Mammary microvascular endothelial cell (primary cell): ENCODE measurements around the gene FBXL12. TPM values are rescaled to one million over a fixed set of nuclear protein-coding genes. Genes with fewer than 3 reads are reported as not detected.

ENCODE experiments used
- total RNA-seq: library from RNA; depleted of rRNA; stranded (reverse); fragments of >200 nt; gene quantifications from 2 replicates; pipeline ENCODE4 v1.2.3, GENCODE V29; 2015

Gene FBXL12
- total RNA-seq, result 17.7 and 21.1 TPM in 2 replicates

GRCh38 chr19:9818734-9819595, at the start of gene FBXL12:
Gene FBXL12, minus strand, starts transcription at chr19:9819079. Its CDS starts 266 bp downstream, at chr19:9818813.

DNA sequence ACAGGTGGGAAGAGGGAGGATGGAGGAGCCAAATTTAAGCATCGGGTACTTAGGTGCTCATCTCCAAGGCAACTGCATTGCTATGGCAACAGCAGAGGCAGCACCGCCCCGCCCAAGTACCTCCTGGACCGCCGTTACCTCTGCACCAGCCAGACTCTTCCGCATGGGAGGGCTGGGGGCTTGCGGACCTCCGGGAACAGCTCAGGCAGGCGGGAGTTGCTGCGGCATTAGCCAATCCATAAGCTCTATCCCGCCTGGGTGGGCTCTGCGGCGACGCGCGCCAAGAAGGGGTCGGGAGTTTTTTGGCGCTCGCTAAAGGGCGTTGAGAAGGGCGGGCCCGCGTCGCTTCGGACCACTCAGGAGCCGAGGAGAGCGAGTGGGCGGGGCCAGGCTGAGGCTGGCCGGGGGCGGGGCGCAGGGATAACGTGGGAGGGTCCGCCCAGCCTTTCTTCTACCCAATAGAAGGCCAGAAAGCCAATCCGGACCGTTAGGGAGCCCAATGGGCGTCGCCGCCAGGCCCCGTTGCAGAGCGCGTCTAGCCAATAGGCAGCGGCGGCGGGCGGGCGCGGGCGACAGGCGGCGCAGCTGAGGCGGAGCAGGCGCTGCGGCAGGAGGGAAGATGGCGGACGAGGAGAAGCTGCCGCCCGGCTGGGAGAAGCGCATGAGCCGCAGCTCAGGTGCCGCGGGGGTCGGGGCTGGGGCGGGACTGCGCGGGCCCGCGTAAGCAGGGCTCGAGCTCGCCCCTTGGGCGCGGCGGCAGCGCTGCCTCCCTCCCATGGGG, 16.0 kb upstream of the FBXL12 start, which contains the start of gene PIN1:
PIN1 (plus strand) TSS at position 593 of the 781 bp plus-strand sequence; CDS start at position 620, 27 bp downstream.

DNA sequence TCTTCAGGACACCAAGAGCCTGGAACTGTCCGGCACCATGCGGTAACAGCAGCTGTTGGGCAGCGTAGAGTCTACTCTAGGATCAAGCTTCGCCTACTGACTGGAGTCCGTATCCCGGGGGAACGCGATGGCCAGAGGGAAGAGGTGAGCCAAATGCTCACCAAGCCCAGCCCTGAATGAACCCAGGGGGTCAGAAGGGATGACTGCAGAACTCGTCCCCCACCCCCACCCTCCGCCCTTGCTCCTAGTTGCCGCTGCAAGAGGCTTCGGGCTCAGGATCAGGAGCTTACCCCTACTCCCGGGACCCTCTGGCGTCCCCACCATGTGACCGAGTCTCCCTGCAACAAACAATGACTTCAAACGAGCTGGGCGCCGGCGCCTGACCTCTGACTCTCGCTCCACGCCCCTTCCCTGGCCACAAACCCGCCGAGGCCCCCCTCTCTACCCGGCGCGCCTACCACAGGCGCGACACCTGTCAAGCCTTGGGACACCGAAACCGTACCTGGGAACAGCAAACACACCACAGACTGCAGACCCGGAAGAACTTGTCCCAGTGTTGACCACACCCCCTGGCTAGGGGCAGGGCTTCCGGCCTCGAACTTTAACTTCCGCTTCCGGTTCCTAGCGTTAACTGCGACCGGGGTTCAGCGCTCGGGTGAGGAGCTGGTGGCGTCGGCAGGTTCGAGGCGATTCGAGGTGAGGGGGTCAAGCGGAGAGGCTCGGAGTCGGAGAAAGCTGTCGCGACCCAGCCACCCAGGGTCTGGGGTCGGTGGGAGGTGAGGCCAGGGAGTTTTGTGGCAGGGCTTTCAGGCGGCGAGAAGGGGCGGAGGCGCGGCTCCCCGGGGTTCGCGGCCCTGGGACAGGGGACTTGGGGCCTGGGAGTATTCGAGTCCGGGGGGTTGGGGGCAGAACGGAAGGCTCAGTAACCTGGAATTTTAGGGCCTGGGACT, 8.7 kb upstream of the FBXL12 start, which contains the start of gene UBL5:
UBL5 (plus strand) TSS at position 630 of the 950 bp plus-strand sequence. CDS start 420 bp downstream, outside the sequence.

DNA sequence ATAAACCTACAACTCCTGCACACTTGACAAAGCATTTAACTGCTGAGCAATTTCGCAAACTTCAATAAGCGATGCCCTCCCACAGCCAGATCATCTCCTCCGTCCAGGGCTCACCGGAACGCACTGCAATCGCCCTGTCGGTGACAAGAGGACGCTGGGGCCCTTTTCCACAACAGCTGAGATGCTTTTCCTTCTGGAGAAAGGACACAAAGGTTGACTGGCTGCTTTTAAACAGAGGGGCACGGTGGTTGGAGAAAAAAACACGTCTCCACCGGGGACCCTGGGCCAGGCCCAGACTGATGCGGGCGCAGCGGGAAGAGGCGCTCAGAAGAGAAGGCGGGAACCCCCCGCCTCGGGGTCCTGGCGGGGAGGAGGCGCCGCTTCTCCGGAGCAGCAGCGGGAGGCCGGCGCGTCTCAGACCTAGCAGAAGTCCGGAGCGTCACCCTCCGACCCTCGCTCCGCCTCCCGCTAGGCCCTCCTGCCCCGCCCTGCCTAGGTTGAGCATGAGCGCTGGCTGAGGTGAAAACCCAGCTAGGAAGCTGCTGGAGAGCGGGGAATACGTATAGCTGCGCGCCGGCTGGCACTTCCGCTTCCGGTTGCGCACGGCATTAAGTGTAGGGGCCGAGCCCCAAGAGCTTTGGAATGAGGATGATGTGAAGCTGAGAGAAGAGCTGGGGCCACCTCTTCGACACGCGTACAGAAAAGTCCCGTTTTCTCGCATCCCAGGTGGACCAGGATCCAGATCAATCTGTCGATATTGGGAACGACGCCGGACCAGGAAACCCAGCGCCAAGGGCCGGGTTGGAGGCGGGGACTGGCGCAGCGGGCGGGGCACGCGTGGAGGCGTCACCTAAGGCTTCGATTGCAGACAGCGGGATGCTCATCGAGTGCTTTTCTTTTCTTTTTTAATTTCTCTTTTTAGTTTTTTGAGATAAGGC, 50.4 kb downstream of the FBXL12 start, which contains the start of gene ZNF846:
ZNF846 (minus strand) TSS at position 564 of the 938 bp plus-strand sequence. CDS start 3,788 bp downstream, outside the sequence.

Other genes with a start within 250 kb of the FBXL12 start
- 15.1 and 15.3 TPM in 2 replicates for gene ZNF121, start 234.6 kb downstream of the FBXL12 start, total RNA-seq
- gene ZNF561, start 197.8 kb downstream of the FBXL12 start, total RNA-seq, result 24.5 and 31.6 TPM in 2 replicates
- gene ZNF562, start 144.0 kb downstream of the FBXL12 start, total RNA-seq, result 18.9 and 22.8 TPM in 2 replicates
- 2.5 and 3.2 TPM in 2 replicates for gene ZNF846, start 50.3 kb downstream of the FBXL12 start, total RNA-seq
- 865 and 871 TPM in 2 replicates for gene UBL5, start 8.8 kb upstream of the FBXL12 start, total RNA-seq
- 164 and 167 TPM in 2 replicates for gene PIN1, start 16.2 kb upstream of the FBXL12 start, total RNA-seq
- not detected in 2 replicates for gene OLFM2, start 117.4 kb upstream of the FBXL12 start, total RNA-seq
- gene COL5A3, start 191.4 kb upstream of the FBXL12 start, total RNA-seq, result 0.05 and 0.20 TPM in 2 replicates
- gene RDH8, start 194.4 kb upstream of the FBXL12 start, total RNA-seq, result not detected in 2 replicates